ENCODE results near the gene KRT32. TPM values are rescaled to one million over a fixed set of nuclear protein-coding genes. Genes with fewer than 3 reads are reported as not detected.
"Not testable (repeated sequence)": the region's sequence is repeated elsewhere in the genome, so short reads cannot be mapped to it uniquely, and the experiment has no call there.

KRT32 gene
- total RNA-seq, 1 experiment from 2014 or later: not detected

DNA sequence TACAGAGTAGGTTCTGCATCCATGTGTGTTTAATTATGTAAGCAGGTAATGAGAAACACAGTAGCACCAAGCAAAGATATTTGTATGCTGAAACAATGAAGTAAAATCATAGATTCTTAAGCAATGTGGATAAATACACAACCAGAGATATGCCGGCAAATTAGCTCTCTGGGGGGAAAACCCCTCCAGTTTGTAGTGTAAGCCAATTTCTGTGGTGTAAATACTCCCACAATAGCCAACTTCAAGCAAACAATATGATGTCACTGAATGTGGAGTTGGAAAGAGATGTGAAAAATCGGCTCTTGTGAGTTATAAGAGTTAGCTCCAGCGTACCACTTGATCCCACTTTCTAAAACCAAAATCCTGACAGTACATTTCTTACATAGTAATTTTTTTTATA lies 22.5 kb downstream of the KRT32 start:
- DNase-seq (ENCODE audit: low read depth, low spot score): no peak
- in situ Hi-C loops (cut with HindIII; ENCODE audit: low pct_unique_long_range_greater_than_20kb, low sequenced_read_pairs): no loop called here

DNA sequence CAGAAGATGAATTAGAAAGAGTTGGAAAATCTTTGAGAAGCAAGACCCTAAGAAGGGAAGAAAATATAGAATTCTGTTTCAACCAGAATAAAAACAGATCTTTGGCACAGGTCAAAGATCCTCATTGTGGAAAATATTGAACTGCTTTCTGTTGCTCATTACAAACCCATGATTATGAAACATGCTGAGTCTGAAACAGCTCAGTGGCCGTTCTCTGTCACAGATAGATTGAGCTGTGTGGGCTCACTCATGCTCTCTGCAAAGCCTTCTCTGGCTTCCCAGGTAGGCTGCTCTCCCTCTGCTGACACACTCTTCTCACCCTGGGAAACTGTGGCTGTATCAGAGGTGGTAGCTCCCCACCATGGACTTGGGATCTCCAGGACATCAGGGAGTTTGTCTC lies 23.0 kb downstream of the KRT32 start:
- in situ Hi-C loops (cut with HindIII; ENCODE audit: low pct_unique_long_range_greater_than_20kb, low sequenced_read_pairs): no loop called here
- no peak for DNase-seq (ENCODE audit: low read depth, low spot score)

DNA sequence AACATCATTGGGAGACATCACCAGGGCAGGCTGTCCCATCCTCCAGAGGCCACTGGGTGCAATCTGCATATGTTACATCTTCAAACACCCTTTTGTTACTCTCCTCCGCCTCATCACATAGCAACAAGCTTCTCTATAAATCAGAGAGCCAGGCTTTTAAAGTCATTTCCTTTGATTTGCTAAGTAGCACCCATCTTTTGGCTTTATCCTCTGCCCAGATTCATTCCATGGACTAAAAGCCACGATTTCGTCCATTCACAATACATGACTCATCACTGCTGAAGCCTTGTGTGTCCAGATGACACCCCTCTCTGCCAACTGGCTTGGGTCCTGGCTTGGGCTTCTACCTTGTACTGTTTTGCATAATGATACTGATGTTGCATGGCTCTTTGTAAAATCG lies 24.4 kb downstream of the KRT32 start:
- in situ Hi-C loops (cut with HindIII; ENCODE audit: low pct_unique_long_range_greater_than_20kb, low sequenced_read_pairs): no loop called here
- no peak for DNase-seq (ENCODE audit: low read depth, low spot score)

DNA sequence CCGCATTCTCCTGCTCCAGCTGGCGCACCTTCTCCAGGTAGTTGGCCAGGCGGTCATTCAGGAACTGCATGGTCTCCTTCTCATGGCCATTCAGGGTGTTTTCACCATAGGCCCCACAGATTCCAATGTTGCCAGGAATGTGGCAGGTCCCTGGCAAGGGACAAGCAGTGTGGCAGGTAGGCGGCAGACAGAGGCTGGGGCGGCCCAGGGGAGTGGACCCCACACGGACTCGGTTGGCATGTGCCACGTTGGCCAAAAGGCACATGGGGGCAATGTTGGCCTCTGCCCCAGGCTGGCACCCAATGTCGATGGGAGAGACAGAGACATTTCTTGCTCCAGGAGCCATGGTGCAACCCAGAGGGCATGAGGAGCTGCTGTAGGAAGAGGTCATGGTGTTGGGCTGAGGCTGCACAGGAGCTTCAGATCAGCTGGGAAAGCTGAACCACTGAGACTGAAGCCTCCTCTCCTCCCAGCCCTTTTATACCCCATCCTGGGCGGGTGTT lies 26.6 kb downstream of the KRT32 start, which contains the start of gene KRT38:
TSS of gene KRT38 (minus strand) at position 453 of the 503 bp plus-strand sequence. CDS start at position 391, 62 bp downstream.
- no peak for DNase-seq (ENCODE audit: low read depth, low spot score)
- in situ Hi-C loops (cut with HindIII; ENCODE audit: low pct_unique_long_range_greater_than_20kb, low sequenced_read_pairs): no loop called here

DNA sequence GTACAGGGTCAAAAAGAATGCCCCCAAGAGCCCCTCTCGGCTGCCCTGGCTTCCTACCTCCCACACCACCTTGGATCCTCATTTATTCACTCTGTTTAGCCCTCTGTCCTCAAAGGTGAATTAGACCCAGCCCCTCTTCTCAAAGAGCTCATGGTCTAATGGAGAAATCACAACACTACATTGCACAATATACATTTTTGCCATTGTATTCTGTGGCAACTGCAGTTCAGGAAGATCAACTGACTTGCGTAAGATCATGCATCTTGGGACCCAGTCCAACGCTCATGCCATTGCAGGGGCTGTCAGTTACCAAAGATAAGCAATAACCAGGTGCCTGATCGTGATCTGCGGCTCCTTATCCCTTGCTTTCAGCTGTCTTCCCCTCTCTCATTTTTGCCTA lies 27.8 kb downstream of the KRT32 start:
- no peak for DNase-seq (ENCODE audit: low read depth, low spot score)
- in situ Hi-C loops (cut with HindIII; ENCODE audit: low pct_unique_long_range_greater_than_20kb, low sequenced_read_pairs): no loop called here

DNA sequence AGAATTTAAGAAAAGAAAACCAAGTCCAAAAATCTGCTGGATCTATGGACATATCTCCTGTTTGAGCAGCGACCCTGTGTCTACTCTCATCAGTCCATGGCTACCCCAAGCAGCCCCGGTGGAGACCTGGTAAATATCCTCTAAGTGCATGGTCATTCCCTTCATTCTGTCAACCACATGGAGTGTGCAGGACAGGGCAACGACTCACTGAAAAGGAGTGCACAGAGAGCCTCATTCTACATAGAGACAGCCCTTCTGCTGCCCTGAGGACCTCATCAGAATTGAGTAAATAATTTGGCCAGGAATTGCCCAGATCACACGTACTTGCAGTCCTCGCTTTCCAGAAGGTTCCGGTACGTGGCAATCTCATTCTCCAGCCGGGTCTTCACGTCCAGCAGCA lies 29.4 kb downstream of the KRT32 start:
- no peak for DNase-seq (ENCODE audit: low read depth, low spot score)
- in situ Hi-C loops (cut with HindIII; ENCODE audit: low pct_unique_long_range_greater_than_20kb, low sequenced_read_pairs): no loop called here

DNA sequence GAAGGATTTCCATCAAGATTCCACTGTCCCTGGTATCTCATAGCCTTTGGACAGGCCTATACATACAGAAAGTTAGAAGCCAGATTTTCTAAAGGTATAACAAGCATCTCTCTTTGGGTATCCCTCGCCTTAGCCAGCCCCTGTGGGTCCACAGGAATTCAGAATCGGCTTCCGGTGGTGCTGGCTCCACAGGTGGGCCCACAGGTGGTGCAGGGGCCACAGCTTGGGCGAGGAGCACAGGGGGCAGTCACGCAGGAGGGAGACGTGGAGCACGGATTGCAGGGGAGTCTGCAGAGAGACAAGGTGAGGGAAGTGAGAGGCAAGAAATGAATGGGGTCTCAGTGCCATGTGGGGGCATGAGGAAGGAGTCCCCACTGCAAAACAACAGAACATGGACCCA lies 29.9 kb downstream of the KRT32 start:
- in situ Hi-C loops (cut with HindIII; ENCODE audit: low pct_unique_long_range_greater_than_20kb, low sequenced_read_pairs): no loop called here

DNA sequence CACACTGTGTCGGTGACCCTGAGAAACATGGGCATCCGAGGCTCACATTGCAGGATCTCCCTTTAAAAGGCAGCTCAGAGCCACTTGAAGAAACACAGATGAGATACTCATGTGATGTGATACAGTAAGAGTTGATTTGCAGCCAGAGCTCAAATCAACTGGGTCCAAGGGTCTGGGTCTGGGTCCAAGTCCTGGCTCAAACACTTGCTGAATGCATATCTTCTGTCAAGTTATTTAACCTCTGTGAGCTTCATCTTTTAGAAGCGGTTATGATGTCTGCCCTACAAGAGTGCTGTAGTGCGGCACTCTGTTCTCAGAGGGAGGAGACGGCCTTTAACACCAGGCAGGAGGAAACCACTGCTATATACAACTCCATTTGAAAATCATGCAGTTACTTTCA lies 32.8 kb downstream of the KRT32 start:
- in situ Hi-C loops (cut with HindIII; ENCODE audit: low pct_unique_long_range_greater_than_20kb, low sequenced_read_pairs): no loop called here
- no peak for DNase-seq (ENCODE audit: low read depth, low spot score)

More for the DNA sequence above, 29.9 kb downstream of the KRT32 start:
- DNase-seq (ENCODE audit: low read depth, low spot score): no peak

DNA sequence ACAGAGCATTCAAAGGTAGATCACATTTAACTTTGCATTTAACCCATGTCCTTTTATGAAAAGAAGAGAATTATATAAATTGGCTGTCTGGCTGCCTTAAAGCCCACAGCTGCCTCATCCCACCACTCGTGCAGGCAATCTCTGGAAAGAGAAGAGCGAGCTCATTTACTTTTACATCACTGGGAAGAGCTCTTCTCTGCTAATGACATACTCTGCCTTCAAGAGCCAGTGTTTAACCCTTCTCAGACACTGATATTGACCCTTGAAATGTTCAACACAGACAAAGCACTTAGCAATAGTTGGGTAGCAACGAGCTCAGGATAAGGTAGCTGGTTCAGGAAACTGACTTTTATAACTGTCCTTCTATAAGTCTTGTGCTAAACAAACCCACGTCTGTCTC lies 33.2 kb downstream of the KRT32 start:
- in situ Hi-C loops (cut with HindIII; ENCODE audit: low pct_unique_long_range_greater_than_20kb, low sequenced_read_pairs): no loop called here
- no peak for DNase-seq (ENCODE audit: low read depth, low spot score)

DNA sequence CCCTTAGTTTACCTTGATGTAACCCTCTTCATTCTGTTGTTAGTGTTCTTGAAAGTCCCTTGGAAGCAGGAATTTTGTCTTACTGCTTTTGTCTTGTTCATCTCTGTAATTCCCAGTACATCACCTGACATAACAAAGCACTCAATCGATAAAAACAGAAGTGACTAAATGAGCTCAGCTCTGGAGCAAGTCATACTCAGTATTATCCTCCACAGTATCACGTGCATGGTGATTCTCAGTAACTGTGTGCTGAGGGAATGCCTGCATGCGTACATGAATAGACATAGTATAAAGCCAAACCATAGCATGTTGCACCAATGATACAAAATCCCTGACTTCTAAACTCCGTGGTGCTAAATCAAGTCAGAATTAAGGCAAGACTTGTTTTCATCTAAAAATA lies 33.6 kb downstream of the KRT32 start:
- no peak for DNase-seq (ENCODE audit: low read depth, low spot score)
- in situ Hi-C loops (cut with HindIII; ENCODE audit: low pct_unique_long_range_greater_than_20kb, low sequenced_read_pairs): no loop called here

DNA sequence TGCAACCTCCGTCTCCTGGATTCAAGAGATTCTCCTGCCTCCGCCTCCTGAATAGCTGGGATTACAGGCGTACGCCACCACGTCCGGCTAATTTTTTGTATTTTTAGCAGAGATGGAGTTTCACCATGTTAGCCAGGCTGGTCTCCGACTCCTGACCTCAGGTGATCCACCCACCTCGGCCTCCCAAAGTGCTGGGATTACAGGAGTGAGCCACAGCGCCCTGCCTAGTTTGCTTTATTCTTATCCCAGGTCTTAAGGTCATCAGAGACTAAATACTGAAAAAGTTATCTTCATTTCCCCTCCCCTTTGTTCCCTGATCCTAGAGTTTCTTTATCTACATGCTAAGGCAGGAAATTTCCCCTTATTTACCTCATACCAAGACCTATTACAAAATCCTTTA lies 36.8 kb downstream of the KRT32 start:
- in situ Hi-C loops (cut with HindIII; ENCODE audit: low pct_unique_long_range_greater_than_20kb, low sequenced_read_pairs); DNase-seq (ENCODE audit: low read depth, low spot score): not testable (repeated sequence)

DNA sequence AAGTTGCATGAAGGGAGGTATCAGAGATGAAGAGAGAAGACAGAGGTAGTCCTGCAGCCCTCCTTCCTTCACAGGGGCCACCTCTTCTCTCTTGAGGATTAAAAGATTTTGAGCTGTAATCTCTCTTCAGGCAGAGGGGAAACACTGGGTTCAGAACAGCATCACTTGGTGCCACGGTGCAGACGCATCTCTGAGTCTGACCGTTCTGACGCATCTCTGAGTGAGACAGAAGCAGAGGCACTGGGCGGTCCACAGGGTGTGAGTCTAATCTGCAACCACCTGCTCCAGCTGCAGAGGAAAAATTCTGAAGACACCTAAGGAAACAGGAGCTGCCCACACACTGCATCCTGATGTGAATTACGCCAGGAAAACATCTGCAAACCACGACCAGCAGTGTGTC lies 37.5 kb downstream of the KRT32 start:
- no peak for DNase-seq (ENCODE audit: low read depth, low spot score)
- in situ Hi-C loops (cut with HindIII; ENCODE audit: low pct_unique_long_range_greater_than_20kb, low sequenced_read_pairs): no loop called here

DNA sequence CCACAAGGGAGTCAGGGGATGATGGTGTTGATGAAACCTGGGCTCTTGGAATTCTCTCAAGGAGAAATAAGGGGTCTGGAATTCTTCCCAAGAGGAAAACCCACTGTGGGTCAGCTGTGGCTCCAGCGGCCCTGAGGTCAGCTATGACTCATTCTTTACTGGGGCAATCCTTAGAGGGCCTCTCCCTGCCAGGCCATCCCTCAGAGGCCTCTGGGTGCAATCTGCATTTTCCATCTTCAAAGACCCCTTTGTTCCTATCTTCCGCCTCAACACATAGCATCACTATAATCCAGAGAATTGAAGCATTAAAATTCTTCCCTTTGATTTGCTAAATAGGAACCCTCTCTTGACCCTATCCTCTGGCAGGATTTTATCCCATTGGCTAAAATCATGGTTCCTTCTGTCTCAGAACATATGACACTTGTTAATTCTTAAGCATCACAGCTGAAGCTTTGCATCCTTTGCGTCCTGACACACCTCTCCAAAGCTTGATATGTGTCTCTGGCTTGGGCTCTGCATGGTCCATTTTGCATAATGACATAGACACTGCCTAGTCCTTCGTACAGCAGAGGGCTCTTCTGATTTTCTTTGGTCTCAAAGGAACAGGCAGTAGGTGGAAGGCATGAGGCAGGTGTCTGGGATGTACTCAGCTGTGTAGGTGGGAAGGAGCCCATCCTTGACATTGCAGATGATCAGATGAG lies 38.4 kb downstream of the KRT32 start:
- DNase-seq (ENCODE audit: low read depth, low spot score): peak; percentile 78
- in situ Hi-C loops (cut with HindIII; ENCODE audit: low pct_unique_long_range_greater_than_20kb, low sequenced_read_pairs): no loop called here

DNA sequence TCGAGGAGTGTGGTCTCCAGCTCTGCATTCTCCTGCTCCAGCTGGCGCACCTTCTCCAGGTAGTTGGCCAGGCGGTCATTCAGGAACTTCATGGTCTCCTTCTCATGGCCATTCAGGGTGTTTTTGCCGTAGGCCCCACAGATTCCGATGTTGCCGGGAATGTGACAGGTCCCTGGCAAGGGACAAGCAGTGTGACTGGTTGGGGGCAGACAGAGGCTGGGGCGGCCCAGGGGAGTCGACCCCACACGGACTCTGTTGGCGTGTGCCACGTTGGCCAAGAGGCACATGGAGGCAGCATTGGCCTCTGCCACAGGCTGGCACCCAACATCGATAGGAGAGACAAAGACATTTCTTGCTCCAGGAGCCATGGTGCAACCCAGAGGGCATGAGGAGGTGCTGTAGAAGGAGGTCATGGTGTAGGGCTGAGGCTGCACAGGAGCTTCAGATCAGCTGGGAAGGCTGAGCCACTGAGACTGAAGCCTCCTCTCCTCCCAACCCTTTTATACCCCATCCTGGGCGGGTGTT lies 43.0 kb downstream of the KRT32 start, which contains the start of gene KRT37:
TSS of gene KRT37 (minus strand) at position 475 of the 525 bp plus-strand sequence. CDS start at position 413, 62 bp downstream.
- no peak for DNase-seq (ENCODE audit: low read depth, low spot score)

DNA sequence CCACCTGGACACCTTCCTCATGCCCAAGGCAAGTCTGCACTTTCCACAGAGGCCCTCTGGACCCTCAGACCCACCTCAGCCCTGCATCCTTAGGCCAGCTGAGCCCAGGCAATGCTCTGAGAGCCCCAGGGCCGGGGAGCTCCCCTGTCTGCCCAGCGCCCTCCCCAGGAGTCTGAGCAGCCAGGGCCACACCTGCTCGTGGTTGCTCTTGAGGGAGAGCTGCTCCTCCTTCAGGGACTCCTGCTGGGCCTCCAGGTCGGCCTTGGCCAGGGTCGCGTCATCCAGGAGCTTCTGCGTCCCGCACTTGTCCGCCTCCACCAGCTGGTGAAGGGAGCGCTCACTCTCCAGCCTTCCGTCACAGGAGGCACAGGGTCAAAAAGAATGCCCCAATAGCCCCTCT lies 44.6 kb downstream of the KRT32 start:
- DNase-seq (ENCODE audit: low read depth, low spot score); in situ Hi-C loops (cut with HindIII; ENCODE audit: low pct_unique_long_range_greater_than_20kb, low sequenced_read_pairs): not testable (repeated sequence)

More for the DNA sequence above, 43.0 kb downstream of the KRT32 start, which contains the start of gene KRT37:
- in situ Hi-C loops (cut with HindIII; ENCODE audit: low pct_unique_long_range_greater_than_20kb, low sequenced_read_pairs): no loop called here

DNA sequence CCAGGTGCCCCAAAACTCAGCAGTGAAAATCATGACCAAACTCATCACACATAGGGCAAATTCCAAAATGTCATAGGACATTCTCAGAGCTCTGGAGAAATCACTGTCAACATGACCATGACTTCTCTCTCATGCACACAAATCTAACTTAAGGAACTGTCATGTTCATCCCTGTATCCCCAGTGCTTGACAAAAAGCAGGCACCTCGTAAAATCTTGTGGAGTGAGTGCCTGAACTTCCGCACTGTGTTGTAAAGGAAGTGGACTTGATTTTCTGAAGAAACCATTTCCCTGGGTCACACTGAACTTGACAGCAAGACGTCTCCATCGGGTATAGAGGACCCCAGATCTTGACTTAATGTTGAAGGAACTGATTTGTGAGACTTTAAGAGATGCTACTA lies 45.6 kb downstream of the KRT32 start:
- DNase-seq (ENCODE audit: low read depth, low spot score): no peak
- in situ Hi-C loops (cut with HindIII; ENCODE audit: low pct_unique_long_range_greater_than_20kb, low sequenced_read_pairs): no loop called here

DNA sequence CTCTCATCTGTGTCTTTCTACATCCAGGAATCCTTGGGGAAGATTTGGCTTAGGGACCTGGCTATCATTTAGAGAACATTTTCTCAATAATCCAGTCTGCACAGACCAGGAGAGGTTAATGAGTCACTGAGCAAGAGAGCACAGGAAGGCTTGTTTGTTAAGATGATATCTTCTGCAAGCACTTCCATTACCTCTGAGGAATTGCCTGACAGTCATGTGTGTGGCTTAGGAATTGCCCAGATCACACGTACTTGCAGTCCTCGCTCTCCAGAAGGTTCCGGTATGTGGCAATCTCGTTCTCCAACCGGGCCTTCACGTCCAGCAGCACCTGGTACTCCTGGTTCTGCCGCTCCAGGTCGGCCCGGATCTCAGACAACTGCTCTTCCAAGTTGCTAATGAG lies 46.1 kb downstream of the KRT32 start:
- no peak for DNase-seq (ENCODE audit: low read depth, low spot score)
- in situ Hi-C loops (cut with HindIII; ENCODE audit: low pct_unique_long_range_greater_than_20kb, low sequenced_read_pairs): no loop called here

DNA sequence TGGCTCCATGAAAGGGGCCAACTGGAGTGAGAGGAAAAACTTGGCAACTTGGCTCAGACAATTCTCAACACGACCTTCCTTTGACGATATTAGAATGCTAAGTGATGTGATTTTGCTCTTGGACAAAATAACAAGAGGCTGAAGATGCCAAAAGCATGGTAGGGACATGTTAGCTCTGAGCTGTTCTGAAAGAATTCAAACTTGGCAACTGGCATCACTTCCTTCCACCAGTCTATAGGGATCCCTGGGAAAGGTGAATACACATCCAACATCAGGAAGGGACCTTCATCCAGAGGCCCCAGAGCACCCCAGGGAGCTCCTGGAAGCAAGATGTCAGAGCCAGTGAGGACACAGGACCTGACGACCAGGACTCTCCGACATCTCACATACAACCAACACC lies 47.1 kb downstream of the KRT32 start:
- in situ Hi-C loops (cut with HindIII; ENCODE audit: low pct_unique_long_range_greater_than_20kb, low sequenced_read_pairs): no loop called here
- DNase-seq (ENCODE audit: low read depth, low spot score): no peak

DNA sequence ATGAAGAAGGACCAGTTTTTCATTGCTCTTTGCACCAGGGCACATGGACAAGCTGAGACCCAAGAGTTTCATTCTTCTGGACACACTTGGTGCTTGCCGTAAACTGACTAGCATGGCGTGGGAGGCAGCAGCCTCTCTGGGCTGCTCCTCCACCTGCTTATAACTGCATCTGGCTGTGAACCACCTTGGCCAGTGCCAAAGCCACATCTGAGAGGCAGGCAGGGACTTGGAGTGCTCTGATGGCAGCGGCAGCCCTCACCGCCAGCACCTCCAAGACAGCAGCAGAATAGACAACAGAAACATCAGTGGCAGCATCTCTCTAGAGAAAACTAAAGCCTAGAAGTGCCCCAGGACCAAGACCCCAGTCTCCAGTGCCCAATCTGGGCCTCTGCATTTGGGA lies 47.5 kb downstream of the KRT32 start:
- in situ Hi-C loops (cut with HindIII; ENCODE audit: low pct_unique_long_range_greater_than_20kb, low sequenced_read_pairs): no loop called here
- no peak for DNase-seq (ENCODE audit: low read depth, low spot score)
